Measurements from ENCODE around the gene SHTN1.

DNA sequence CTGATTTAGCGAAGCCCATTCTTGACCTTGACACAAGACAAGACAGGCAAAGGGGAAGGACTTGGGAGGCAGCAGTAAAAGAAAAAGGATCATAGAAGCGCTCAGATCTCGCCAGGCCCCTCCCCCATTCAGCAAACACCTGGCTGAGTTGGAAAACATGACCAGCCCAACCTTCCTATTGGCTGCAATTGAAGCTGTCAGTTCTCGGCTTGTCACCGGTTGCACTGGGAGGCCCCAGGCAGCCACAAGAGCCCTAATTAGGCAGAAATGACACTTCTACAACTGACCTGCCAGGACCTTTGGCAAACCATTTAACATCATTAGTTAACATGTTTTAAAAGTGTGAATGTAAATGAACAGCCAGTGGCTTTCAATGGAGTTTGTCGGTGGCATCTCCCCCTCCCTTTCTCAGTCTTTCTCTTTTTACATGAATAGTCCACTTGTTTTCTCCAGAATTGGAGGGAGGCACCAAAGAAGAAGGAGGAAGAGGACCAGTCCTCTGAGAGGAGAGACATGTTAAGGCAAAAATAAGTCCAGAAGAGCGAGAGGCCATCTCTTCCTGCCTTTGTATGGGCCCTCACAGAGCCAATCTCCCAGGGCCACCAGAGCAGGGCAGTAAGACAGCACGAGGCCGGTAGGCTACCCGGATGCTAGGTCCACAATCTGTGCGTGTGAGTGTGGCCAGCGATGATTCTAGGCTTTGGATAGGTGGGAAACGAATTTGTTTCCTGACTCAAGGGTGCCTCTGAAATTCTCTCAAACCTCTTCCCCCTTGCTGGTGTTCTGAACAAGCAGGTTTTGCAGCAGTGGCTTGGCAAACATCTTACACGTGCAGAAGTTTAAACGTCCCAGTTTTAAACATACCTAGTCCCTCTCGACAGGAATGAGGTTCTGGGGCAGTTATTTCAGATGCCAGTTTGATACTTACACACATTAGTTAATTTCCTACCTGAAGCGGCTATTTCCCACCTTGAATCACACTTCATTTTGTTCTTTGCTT is 170.7 kb downstream of the SHTN1 start:
- TF ChIP-seq, protein P1, sequence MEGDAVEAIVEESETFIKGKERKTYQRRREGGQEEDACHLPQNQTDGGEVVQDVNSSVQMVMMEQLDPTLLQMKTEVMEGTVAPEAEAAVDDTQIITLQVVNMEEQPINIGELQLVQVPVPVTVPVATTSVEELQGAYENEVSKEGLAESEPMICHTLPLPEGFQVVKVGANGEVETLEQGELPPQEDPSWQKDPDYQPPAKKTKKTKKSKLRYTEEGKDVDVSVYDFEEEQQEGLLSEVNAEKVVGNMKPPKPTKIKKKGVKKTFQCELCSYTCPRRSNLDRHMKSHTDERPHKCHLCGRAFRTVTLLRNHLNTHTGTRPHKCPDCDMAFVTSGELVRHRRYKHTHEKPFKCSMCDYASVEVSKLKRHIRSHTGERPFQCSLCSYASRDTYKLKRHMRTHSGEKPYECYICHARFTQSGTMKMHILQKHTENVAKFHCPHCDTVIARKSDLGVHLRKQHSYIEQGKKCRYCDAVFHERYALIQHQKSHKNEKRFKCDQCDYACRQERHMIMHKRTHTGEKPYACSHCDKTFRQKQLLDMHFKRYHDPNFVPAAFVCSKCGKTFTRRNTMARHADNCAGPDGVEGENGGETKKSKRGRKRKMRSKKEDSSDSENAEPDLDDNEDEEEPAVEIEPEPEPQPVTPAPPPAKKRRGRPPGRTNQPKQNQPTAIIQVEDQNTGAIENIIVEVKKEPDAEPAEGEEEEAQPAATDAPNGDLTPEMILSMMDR (IDR thresholded peaks at IDR 0.05; ENCODE audit: low read depth, low read length, poor library complexity, severe bottlenecking) = no peak
- TF ChIP-seq EZH2phosphoT487 (IDR thresholded peaks at IDR 0.05; ENCODE audit: borderline replicate concordance, low read length) = no peak

Data from DOHH2 (cell line).